H1 (cell line): ENCODE measurements around the gene KRTAP5-8.
"Not testable (repeated sequence)": the region's sequence is repeated elsewhere in the genome, so short reads cannot be mapped to it uniquely, and the experiment has no call there.

Experiments
- ASH2L ChIP-seq: fragments of 200-600, 300-600 bp; sonication (generic); IDR thresholded peaks from one replicate; pipeline ENCODE4 v1.7.1; 2017; ENCODE audit warnings: low read length
- CTCF ChIP-seq, 3 experiments: IDR thresholded peaks; 1 replicate in 2 of 3; 2 replicates in 1 of 3; pipeline versions ENCODE4 v1.5.1 to v1.6.1; 2011; ENCODE audit warnings: low read length in 3 of 3, mild to moderate bottlenecking in 3 of 3, inconsistent platforms in 2 of 3, low read depth in 1 of 3, moderate library complexity in 1 of 3; ENCODE audit not compliant: insufficient read depth in 1 of 3; ENCODE audit errors: control extremely low read depth in 1 of 3
- EZH2 ChIP-seq: fragments of 200-600 bp; sonication (generic); IDR thresholded peaks from 2 replicates; pipeline ENCODE4 v1.7.1; 2012; ENCODE audit warnings: low read depth, mild to moderate bottlenecking, moderate library complexity, low read length, inconsistent platforms; ENCODE audit not compliant: severe bottlenecking
- JUN ChIP-seq: IDR thresholded peaks from 2 replicates; pipeline ENCODE4 v1.6.1; 2011; ENCODE audit warnings: low read depth, mild to moderate bottlenecking, improper control_type of control experiment, low read length
- MAX ChIP-seq: IDR thresholded peaks from 2 replicates; pipeline ENCODE4 v1.6.1; 2012; ENCODE audit warnings: inconsistent platforms
- POLR2AphosphoS5 ChIP-seq: IDR thresholded peaks from 2 replicates; pipeline ENCODE4 v1.6.1; 2011; ENCODE audit warnings: low read depth, low read length
- RAD21 ChIP-seq, 2 experiments: IDR thresholded peaks in 1 of 2; conservative IDR thresholded peaks in 1 of 2; 2 replicates each; pipeline ENCODE4 v1.6.1; 2011; ENCODE audit warnings: low read depth in 2 of 2, low read length in 2 of 2, improper control_type of control experiment in 1 of 2, inconsistent platforms in 1 of 2, mild to moderate bottlenecking in 1 of 2, moderate library complexity in 1 of 2
- SIX5 ChIP-seq: IDR thresholded peaks from 2 replicates; pipeline ENCODE4 v1.6.1; 2011; ENCODE audit warnings: mild to moderate bottlenecking, low read depth, low read length

GRCh38 chr11:71534711-71535608, 2.9 kb upstream of the KRTAP5-8 start:
- TF ChIP-seq CTCF (IDR thresholded peaks at IDR 0.05; ENCODE audit: control extremely low read depth in 1 of 3, insufficient read depth in 1 of 3, low read depth in 1 of 3, low read length in 3 of 3); ASH2L; POLR2AphosphoS5; EZH2; SIX5; JUN; MAX; RAD21 (IDR thresholded peaks at IDR 0.05 in 1 of 2, conservative IDR thresholded peaks at IDR 0.05 in 1 of 2; ENCODE audit: low read depth in 2 of 2, low read length in 2 of 2): not testable (repeated sequence)
